Astrocyte (in vitro differentiated cells and primary cell): ENCODE data around the gene ZNF782.

Experiments used
- CTCF ChIP-seq: IDR thresholded peaks from 2 replicates; pipeline ENCODE4 v1.5.1; 2011; ENCODE audit warnings: low read depth, mild to moderate bottlenecking, inconsistent platforms, low read length, moderate library complexity; ENCODE audit not compliant: insufficient read depth
- EZH2 ChIP-seq: IDR thresholded peaks from 2 replicates; pipeline ENCODE4 v1.6.1; 2012; ENCODE audit warnings: mild to moderate bottlenecking, low read length, inconsistent platforms; ENCODE audit not compliant: insufficient read depth

- TF ChIP-seq CTCF: no peak
- TF ChIP-seq EZH2: no peak
These were observed 29.6 kb upstream of the ZNF782 start for GRCh38 chr9:96883922-96884321.
